Measurements from ENCODE around the gene GMPPB.
A peak's percentile ranks its signal among the peaks of the same experiment; 100 is the strongest.
"Not testable (repeated sequence)": the region's sequence is repeated elsewhere in the genome, so short reads cannot be mapped to it uniquely, and the experiment has no call there.

Gene GMPPB

GRCh38 chr3:49713336-49714105 lies 10.2 kb downstream of the GMPPB start:
- DNase-seq (ENCODE audit: low read depth): no peak

DNA sequence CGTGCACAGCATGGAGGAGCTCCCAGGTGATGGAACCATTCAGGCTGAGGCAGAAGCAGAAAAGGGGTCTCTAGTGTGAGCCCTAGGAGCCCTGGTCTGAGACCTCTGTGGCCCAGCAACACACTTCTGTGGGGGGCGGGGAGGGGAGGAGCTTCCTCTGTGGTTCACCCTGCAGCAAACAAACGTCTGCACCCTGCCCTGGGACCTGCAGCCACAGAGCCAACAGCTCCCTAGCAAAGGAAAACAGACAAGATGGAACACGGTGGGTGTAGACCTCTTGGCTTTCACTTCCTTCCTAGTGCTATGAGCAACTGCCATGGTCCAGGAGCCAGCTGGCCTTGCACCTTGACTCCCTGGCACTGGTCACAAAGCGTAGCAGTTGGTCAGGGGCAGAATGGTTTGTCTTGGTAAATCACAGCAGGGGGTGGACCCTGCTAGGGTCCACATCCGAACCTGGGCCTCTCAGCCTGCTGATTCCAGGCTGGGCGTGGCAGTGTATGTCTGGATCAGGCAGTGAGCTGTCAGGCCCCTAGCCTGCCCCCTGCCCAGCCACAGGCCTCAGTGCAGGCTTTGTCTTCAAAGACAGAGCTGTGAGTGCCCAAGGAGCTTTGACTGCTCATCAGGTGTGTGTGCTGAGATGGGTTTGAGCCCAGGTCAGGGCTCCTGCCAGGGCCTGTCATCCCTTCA lies 11.0 kb downstream of the GMPPB start:
- no peak for DNase-seq (ENCODE audit: low read depth)

DNA sequence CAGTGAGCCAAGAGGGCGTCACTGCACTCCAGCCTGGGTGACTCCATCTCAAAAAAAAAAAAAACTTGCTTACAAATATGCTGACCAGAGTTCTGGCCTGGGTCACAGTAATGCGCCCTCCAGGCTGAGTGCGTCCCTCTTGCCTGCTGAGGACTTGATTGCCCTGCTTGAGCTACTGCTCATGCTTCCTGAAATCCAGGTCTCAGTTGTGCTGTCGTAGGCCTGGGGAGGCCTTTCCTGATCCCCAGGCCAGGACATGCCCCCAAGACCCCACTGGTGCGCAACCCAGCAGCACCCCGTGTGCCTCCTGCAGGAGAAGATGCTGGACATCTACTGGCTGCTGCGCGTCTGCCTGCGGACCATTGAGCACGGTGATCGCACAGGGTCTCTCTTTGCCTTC lies 11.6 kb downstream of the GMPPB start:
- DNase-seq (ENCODE audit: low read depth): no peak

- no peak for DNase-seq (ENCODE audit: low read depth)
Measured at GRCh38 chr3:49711489-49711888, 12.3 kb downstream of the GMPPB start.

GRCh38 chr3:49709852-49710251 lies 13.9 kb downstream of the GMPPB start:
- DNase-seq (ENCODE audit: low read depth): no peak

DNA sequence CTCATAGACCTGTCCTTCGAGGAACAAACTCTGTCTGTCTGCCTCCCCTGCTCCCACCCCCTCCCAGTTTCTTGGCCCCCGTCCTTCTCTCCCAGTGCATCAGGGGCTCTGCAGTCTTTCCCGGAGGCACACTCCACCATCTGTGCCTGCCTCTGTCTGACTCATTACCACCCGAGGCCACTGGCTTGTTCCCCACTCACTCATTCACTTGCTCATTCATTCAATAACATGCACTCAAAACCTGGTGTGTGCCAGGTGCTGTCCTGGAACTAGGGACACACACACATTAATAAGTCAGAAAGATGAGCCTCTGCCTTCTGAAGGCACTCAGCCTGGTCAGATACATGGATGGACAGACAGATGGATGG lies 16.7 kb downstream of the GMPPB start:
- no peak for DNase-seq (ENCODE audit: low read depth)

DNA sequence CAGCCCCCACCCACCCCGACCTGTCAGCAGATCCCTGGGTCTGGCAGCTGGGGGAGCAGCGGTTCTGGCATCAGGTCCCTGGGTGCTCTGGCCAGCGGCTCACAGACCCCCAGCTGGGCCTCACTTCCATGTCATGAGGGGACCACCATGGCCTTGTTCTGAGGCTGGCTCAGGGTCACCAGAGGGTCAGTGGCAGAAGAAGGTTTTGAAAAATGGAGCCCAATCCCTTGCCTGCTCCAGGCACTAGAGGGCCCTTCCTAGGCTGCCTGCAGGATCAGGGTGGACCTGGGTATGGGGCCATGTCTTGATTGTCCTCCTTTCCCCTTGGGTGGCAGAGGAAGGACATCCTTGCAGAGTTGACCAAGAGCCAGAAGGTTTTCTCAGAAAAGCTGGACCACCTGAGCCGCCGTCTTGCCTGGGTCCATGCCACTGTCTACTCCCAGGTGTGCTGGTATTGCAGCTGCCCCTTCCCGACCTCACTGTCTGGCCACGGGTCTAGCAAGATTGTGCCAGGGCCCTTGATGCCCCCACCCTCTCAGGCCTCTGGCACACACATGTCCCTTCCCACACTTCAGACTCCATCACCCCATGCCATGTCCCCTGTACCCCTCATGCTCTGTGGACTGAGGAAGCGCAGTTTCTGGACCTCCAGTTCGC lies 17.2 kb downstream of the GMPPB start:
- DNase-seq (ENCODE audit: low read depth): no peak

DNA sequence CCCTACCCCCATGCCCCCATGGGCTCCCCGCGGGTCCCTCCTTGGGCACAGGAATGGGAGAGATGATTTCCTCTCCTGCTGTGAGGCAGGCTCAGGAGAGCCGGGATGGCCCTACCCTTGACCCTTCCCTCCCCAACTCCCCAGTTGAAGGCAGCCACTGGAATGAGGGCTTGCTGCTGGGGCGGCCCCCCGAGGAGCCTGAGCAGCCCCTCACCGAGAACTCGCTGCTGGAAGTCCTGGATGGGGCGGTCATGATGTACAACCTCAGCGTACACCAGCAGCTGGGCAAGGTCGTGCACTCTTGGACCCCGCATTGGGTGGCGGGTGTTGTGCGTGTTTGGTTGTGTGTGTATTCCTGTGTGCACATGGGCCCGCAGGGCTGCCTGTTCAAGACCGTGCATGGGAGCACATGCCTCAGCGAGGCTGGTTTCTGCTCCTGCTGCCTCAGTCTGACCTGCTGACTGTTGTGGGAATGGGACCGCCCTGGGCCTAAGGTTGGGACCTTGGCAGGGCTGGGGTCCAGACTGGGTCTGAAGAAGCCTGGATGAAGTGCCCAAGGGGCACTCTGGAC lies 18.3 kb downstream of the GMPPB start:
- DNase-seq (ENCODE audit: low read depth): no peak

GRCh38 chr3:49704629-49705028 lies 19.1 kb downstream of the GMPPB start:
- no peak for DNase-seq (ENCODE audit: low read depth)

DNA sequence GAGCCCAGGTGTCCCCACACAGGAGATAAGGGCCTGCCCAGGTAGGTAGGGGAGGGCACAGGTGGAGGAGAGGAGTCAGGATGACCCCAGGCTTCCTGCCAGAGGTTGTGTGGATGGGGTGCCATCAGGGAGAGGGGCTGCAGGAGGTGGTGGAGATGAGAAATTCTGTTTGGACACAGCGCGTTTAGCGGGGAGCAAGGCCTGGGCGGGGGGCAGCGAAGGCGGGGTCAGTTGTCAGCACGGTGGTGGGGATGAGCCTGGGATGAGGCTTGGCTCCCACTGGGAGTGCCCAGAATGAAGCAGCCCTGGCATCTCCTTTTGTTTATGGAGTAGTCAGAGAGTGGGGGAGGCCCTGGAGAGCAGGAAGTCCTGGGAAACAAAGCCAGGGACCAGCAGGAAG lies 19.8 kb downstream of the GMPPB start:
- no peak for DNase-seq (ENCODE audit: low read depth)

DNA sequence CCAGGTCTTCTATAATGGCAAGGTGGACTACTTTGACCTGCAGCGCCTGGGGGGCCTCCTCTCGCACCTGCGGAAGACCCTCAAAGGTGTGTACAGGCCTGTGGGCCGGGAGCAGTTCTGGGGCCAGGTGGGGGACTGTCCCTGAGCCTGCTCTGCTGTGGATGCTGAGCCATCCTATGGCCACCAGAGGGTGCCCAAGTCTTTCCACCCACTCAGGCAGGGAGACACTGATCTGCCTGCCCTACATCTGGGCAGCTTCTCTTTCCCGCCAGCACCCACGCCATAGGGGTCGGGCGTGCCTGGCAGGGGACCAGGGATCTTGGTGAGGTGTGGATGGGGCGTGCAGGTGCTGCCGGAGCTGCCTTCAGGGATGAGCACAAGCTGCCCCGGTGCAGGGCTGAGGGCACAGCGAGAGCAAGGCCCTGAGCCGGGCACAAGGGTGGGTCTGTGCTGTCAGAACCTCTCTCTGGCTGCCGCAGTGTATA lies 20.3 kb downstream of the GMPPB start:
- peak; percentile 51 for DNase-seq (ENCODE audit: low read depth)

GRCh38 chr3:49702672-49703071 lies 21.1 kb downstream of the GMPPB start:
- no peak for DNase-seq (ENCODE audit: low read depth)

DNA sequence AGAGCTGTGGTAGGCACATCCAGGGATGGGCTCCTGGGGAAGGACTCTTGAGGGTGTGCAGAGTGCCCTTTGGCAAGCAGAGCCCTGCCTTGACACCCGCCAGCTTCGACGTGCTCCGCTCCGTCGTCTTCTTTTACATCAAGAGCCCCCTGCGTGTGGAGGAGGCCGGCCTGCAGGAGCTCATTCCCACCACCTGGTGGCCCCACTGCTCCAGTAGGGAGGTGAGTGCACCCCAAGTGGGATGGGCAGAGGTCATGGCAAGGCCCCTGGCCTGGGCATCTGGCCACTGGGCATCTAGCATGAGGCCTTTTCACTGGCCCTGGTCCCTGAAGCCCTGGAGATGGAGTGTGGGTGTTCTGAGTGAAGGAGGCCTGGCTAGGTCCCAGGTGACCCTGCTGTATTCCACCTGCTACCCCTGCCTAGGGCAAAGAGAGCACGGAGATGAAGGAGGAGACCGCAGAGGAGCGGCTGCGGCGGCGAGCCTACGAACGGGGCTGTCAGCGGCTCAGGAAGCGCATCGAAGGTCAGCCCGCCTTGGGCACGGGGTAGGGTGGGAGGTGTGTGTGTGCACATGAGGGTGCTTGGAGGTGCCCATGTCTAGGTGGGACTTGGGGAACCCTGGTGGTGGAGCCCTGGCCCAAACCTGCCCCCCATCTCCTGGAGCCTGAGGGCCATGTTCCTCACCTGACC lies 22.2 kb downstream of the GMPPB start:
- no peak for DNase-seq (ENCODE audit: low read depth)

GRCh38 chr3:49700453-49701128 lies 23.2 kb downstream of the GMPPB start:
- no peak for DNase-seq (ENCODE audit: low read depth)

- no peak for DNase-seq (ENCODE audit: low read depth)
Measured at GRCh38 chr3:49700014-49700413, 23.7 kb downstream of the GMPPB start.

GRCh38 chr3:49699281-49699979 lies 24.3 kb downstream of the GMPPB start:
- no peak for DNase-seq (ENCODE audit: low read depth)

GRCh38 chr3:49695350-49696015 lies 28.3 kb downstream of the GMPPB start:
- not testable (repeated sequence) for DNase-seq (ENCODE audit: low read depth)

DNA sequence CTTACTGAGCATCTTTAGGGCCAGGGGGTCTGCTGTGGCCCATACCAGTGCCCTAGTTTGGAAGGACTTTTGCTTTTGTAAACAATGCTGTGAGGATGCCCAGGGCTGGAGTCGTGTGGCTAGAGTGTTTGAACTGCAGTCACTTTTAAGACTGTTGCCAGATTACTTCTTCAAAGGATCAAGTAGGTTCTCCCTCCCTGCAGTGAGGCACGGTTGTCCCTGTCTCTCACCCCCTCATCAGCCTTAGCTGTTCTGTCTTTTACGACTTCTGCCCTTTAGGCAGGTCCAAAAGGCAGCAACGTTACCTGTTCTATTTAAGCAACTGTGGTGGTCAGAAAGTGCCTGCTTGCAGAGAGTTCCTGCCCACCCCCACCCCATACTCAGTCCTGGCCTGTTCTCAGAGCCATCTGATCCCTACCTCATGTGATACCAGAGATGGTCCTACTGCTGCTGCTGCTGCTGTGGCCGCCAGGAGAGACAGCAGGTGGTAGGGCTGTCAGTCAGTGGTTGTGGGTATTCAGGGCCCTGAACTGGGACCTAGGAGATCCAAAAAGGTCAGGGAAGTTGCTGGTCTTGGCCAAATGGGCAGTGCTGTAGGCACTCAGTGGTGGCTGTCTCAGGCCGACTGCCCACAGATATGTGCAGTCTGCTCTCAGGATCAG lies 29.2 kb downstream of the GMPPB start:
- not testable (repeated sequence) for DNase-seq (ENCODE audit: low read depth)

DNA sequence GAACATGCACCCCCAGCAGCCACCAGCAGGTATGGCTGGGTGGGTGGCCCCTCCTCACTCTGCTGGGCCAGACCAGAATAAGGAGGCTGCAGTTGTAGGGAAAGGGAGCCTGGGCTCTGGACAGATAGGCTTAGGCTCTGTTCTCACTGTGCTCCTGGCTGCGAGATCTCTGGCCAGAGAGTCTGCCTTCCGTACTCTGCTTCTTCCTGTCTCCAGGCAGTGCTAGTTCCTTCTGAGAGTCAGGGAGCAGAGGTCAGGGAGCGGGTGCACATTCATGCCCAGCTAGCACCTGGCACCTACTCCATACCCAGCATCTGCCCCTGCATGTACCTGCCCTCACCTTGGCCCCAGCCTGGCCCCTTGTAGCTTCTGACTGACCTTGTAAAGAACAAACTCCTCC lies 32.3 kb downstream of the GMPPB start:
- not testable (repeated sequence) for DNase-seq (ENCODE audit: low read depth)

DNA sequence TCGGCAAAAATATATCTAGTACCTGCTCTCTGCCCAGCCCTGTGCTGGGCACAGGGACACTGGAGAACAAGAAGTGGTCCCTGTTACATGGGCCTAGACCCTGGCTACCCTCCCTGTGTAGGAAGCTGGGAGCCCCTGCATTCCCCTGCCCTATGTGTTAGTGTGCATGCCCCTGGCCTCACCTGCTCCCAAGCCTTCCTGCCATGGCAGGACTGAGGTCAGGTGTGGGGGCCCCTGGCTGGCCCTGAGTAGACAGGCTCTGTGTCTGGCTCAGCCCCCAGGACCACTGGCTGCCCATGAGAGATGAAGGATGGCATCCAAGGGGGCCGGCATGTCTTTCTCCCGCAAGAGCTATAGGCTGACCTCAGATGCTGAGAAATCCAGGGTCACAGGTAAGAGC lies 32.9 kb downstream of the GMPPB start:
- DNase-seq (ENCODE audit: low read depth): not testable (repeated sequence)
